Thyroid gland (tissue), 4 donors: ENCODE results near the gene CCSAP.

Experiments used
- CTCF ChIP-seq, 6 experiments: fragments of 200-600 bp in 3 of 6; fragments of 450-650 bp in 3 of 6; sonication (generic) in 3 of 6; IDR thresholded peaks; one replicate each; pipeline ENCODE4 v1.5.1; 2016 to 2019; ENCODE audit warnings: antibody characterized with exemption in 6 of 6, mild to moderate bottlenecking in 2 of 6, inconsistent platforms in 1 of 6, moderate library complexity in 1 of 6
- POLR2A ChIP-seq, 2 donors: fragments of 450-650 bp; IDR thresholded peaks; one replicate each; pipeline ENCODE4 v1.6.1; 2017; ENCODE audit warnings: antibody characterized with exemption in 2 of 2, mild to moderate bottlenecking in 2 of 2, moderate library complexity in 1 of 2

- no peak for TF ChIP-seq CTCF (IDR thresholded peaks at IDR 0.05)
- TF ChIP-seq POLR2A (IDR thresholded peaks at IDR 0.05), result no peak
Observed at GRCh38 chr1:229273507-229274232, 69.2 kb downstream of the CCSAP start.
